SK-N-SH treated with all-trans-retinoic acid at 6 μM for 48 hours (cell line): Measurements from ENCODE around the gene SERPINE1.

Experiments
- ATAC-seq: fragments of 200-7000 bp; cut with Tn5 transposase; 3 replicates; pipeline ENCODE4 v1.9.1; 2020; ENCODE audit warnings: mild to moderate bottlenecking, moderate library complexity
- BACH2 ChIP-seq: fragments of 250-450 bp; sonication (Bioruptor Pico); IDR thresholded peaks from 2 replicates; pipeline ENCODE4 v1.9.0; 2021; ENCODE audit warnings: mild to moderate bottlenecking, borderline replicate concordance
- CREB5 ChIP-seq: fragments of 250-450 bp; sonication (Bioruptor Pico); IDR thresholded peaks from 2 replicates; pipeline ENCODE4 v1.5.1; 2020; ENCODE audit warnings: low read depth, mild to moderate bottlenecking, moderate library complexity
- CSDC2 ChIP-seq: fragments of 250-450 bp; sonication (Bioruptor Pico); IDR thresholded peaks from 2 replicates; pipeline ENCODE4 v1.5.0; 2020; ENCODE audit warnings: mild to moderate bottlenecking, moderate library complexity
- CSRNP3 ChIP-seq: fragments of 250-450 bp; sonication (Bioruptor Pico); IDR thresholded peaks from 2 replicates; pipeline ENCODE4 v1.5.1; 2021; ENCODE audit warnings: mild to moderate bottlenecking, moderate library complexity
- GLIS3 ChIP-seq: fragments of 250-450 bp; sonication (Bioruptor Pico); IDR thresholded peaks from 2 replicates; pipeline ENCODE4 v1.5.0; 2020; ENCODE audit warnings: mild to moderate bottlenecking, moderate library complexity
- ISL1 ChIP-seq: fragments of 250-450 bp; sonication (Bioruptor Pico); IDR thresholded peaks from 2 replicates; pipeline ENCODE4 v2.1.2; 2022; ENCODE audit warnings: mild to moderate bottlenecking, moderate library complexity
- OSR1 ChIP-seq: fragments of 250-450 bp; sonication (Bioruptor Pico); IDR thresholded peaks from 2 replicates; pipeline ENCODE4 v1.8.0; 2022; ENCODE audit warnings: moderate library complexity, mild to moderate bottlenecking, inconsistent platforms
- PATZ1 ChIP-seq: fragments of 250-450 bp; sonication (Bioruptor Pico); IDR thresholded peaks from 2 replicates; pipeline ENCODE4 v1.8.0; 2020; ENCODE audit warnings: mild to moderate bottlenecking, moderate library complexity, borderline replicate concordance
- POU6F1 ChIP-seq: fragments of 250-450 bp; sonication (Bioruptor Pico); IDR thresholded peaks from 2 replicates; pipeline ENCODE4 v1.8.0; 2021; ENCODE audit warnings: low read depth, mild to moderate bottlenecking, moderate library complexity, borderline replicate concordance
- PPARA ChIP-seq: fragments of 250-450 bp; sonication (Bioruptor Pico); IDR thresholded peaks from 2 replicates; pipeline ENCODE4 v1.5.0; 2020; ENCODE audit warnings: mild to moderate bottlenecking, borderline replicate concordance
- RARB ChIP-seq: fragments of 250-450 bp; sonication (Bioruptor Pico); IDR thresholded peaks from 2 replicates; pipeline ENCODE4 v1.8.0; 2021; ENCODE audit warnings: mild to moderate bottlenecking, moderate library complexity
- TOX ChIP-seq: fragments of 250-450 bp; sonication (Bioruptor Pico); IDR thresholded peaks from 2 replicates; pipeline ENCODE4 v1.8.0; 2021; ENCODE audit warnings: mild to moderate bottlenecking, moderate library complexity, borderline replicate concordance
- TSHZ2 ChIP-seq: fragments of 250-450 bp; sonication (Bioruptor Pico); IDR thresholded peaks from 2 replicates; pipeline ENCODE4 v1.5.0; 2020; ENCODE audit warnings: mild to moderate bottlenecking, moderate library complexity
- ZC3H10 ChIP-seq: fragments of 250-450 bp; sonication (Bioruptor Pico); IDR thresholded peaks from 2 replicates; pipeline ENCODE4 v1.5.1; 2021; ENCODE audit warnings: mild to moderate bottlenecking, moderate library complexity
- ZFP3 ChIP-seq: fragments of 250-450 bp; sonication (Bioruptor Pico); IDR thresholded peaks from 2 replicates; pipeline ENCODE4 v1.5.0; 2020; ENCODE audit warnings: mild to moderate bottlenecking, moderate library complexity
- ZFP30 ChIP-seq: fragments of 450-650 bp; formaldehyde crosslinking; IDR thresholded peaks from 2 replicates; pipeline ENCODE4 v1.5.0; 2022; ENCODE audit warnings: mild to moderate bottlenecking, moderate library complexity
- ZNF565 ChIP-seq: fragments of 450-650 bp; formaldehyde crosslinking; conservative IDR thresholded peaks from 2 replicates; pipeline ENCODE4 v1.5.0; 2020; ENCODE audit warnings: low read depth, mild to moderate bottlenecking, moderate library complexity
- ZNF70 ChIP-seq: fragments of 450-650 bp; formaldehyde crosslinking; IDR thresholded peaks from 2 replicates; pipeline ENCODE4 v1.5.0; 2020; ENCODE audit warnings: mild to moderate bottlenecking, moderate library complexity

The SERPINE1 gene

GRCh38 chr7:101172005-101172853 is 45.3 kb downstream of the SERPINE1 start:
- TF ChIP-seq ZC3H10 (no peak), PATZ1 (CRISPR knock-in tag) (no peak), ZNF565 (CRISPR knock-in tag) (no peak)
- no peak for ATAC-seq

GRCh38 chr7:101172854-101173751 is 46.2 kb downstream of the SERPINE1 start:
- ATAC-seq = no peak
- no peak for TF ChIP-seq ZFP3 (CRISPR knock-in tag)
- no peak for TF ChIP-seq TSHZ2 (CRISPR knock-in tag)
- no peak for TF ChIP-seq POU6F1 (CRISPR knock-in tag)
- no peak for TF ChIP-seq RARB
- no peak for TF ChIP-seq PPARA (CRISPR knock-in tag)
- no peak for TF ChIP-seq TOX
- TF ChIP-seq BACH2 (CRISPR knock-in tag) = no peak
- no peak for TF ChIP-seq PATZ1 (CRISPR knock-in tag)
- TF ChIP-seq ISL1 (CRISPR knock-in tag) = no peak
- TF ChIP-seq ZNF70 = no peak
- TF ChIP-seq OSR1 = no peak
- TF ChIP-seq ZFP30 (CRISPR knock-in tag) = no peak
- no peak for TF ChIP-seq GLIS3 (CRISPR knock-in tag)
- TF ChIP-seq CSRNP3 (CRISPR knock-in tag) = no peak

GRCh38 chr7:101173752-101174244 is 46.9 kb downstream of the SERPINE1 start:
- ATAC-seq = no peak
- no peak for TF ChIP-seq TOX
- no peak for TF ChIP-seq BACH2 (CRISPR knock-in tag)
- no peak for TF ChIP-seq TSHZ2 (CRISPR knock-in tag)
- no peak for TF ChIP-seq CREB5 (CRISPR knock-in tag)
- TF ChIP-seq GLIS3 (CRISPR knock-in tag) = no peak
- TF ChIP-seq ZFP3 (CRISPR knock-in tag) = no peak
- TF ChIP-seq CSDC2 (CRISPR knock-in tag) = no peak
- TF ChIP-seq ZC3H10 = no peak
- TF ChIP-seq ZNF70 = no peak
- no peak for TF ChIP-seq CSRNP3 (CRISPR knock-in tag)
- no peak for TF ChIP-seq ZFP30 (CRISPR knock-in tag)
